GM12865 (cell line): ENCODE results near the gene RTL1.

Experiments used
- DNase-seq: peaks from one replicate; pipeline ENCODE4 v3.0.0; 2010; ENCODE audit warnings: low read depth
- H3K4me3 ChIP-seq: 2 replicates; pipeline ENCODE4 v1.5.1; 2011; ENCODE audit warnings: mild to moderate bottlenecking, low read depth, low read length, control low read depth
- CTCF ChIP-seq: IDR thresholded peaks from 2 replicates; pipeline ENCODE4 v1.5.1; 2011; ENCODE audit warnings: low read length, control low read depth, low read depth, inconsistent platforms; ENCODE audit not compliant: insufficient read depth; ENCODE audit errors: missing control alignments

RTL1 gene

DNA sequence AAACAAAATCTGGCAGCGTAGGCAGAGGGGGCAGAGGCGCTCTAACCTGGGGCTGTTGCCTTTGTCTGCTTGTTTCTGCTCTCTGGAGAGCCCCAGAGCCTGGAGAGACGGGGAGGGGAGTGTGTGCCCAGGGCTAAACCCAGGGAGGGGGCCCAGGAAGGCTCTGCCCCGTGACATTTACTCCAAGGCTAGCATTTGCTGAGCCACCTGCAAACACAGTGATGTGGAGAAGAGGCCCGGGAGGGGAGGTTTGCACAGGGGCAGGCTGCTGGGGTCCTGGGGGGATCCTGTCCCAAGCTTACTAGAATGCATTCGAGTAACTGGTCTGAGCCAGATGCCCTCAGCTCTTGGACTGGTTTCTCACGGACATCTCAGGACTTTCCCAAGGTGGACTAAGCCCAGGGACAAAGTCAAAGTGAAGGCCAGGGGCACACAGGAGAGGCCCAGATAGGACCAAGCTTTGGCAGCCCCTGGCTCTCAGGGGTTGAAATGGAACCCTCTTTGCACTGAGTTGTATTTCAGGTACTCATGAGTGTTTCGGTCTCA is 65.6 kb downstream of the RTL1 start:
- TF ChIP-seq CTCF: no peak
- no peak for DNase-seq
- H3K4me3 ChIP-seq: no peak overlapping the region

- no peak for TF ChIP-seq CTCF
Measured at GRCh38 chr14:100836941-100837804, 66.3 kb downstream of the RTL1 start.

GRCh38 chr14:100836311-100836805 is 67.2 kb downstream of the RTL1 start:
- no peak for TF ChIP-seq CTCF
- no peak overlapping the region for H3K4me3 ChIP-seq
- no peak for DNase-seq

More at GRCh38 chr14:100836941-100837804, 66.3 kb downstream of the RTL1 start:
- DNase-seq: no peak
- no peak overlapping the region for H3K4me3 ChIP-seq

DNA sequence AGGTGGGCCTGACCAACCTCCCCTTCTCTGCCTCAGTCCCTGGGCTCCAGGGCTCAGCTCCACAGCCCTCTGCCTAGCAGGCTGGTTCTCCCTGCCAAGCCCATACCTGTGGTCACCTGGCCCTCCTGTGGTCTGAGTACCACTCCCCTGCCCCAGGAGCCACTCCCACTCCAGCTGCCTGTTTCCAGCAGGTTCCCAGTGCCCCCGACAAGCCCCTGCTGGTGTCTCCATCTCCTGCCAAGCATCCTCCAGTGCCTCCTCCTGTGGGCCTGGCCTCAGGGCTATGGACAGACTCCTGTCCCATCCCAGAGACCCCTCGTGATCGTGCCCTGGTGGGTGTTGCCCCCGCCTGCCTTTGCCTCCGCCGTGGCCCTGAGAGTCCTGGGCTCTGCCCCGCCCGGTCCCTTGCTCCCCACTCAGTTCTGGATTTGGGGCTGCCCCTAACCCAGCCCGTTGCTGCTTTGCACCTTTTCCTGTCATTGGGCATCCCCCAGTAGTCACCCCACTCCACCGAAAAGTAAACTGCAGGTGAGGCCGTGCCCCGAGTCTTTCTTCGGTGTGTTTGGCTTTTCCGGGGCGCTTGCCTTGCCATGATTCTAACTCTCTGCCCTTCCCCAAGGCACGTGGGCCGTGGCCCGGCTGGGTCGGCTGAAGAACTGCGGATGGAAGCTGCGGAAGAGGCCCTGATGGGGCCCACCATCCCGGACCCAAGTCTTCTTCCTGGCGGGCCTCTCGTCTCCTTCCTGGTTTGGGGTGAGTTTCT is 67.8 kb downstream of the RTL1 start:
- no peak overlapping the region for H3K4me3 ChIP-seq
- no peak for TF ChIP-seq CTCF
- no peak for DNase-seq

DNA sequence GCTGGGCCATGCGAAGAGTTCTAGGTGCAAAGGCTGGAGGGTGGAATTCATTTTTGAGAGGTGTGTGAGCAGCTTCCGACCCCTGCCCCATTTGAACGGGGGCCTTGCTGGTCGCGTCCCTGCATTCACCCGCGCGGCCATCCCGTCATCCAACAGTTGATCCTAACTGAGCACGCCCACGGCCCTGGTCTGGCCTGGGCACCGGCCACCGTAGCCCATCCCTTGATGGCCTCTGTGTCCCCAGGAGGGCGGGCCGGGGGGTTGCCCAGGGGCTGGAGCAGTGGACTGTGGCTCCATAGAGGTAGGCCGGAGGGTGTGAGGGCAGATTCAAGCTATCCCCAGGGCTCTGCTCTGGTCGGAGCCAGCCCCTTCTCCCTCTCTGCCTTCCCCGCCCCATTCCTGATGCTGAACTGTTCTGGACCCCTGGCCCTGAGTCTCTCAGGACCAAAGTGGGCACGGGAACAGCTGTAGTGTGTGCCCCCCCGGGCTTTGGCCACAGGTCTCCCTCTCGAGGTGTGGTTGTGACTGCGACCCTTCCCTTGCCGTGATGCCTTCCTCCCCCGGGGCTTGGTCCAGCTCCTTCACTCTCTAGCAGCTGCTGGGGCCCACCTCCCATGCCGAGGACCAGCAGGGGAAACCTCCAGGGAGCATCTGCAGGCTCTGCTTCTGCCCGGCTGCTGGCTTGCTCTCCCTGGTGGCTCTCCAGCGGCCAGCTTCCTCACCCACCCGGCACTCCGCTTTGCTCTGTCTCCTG is 68.6 kb downstream of the RTL1 start:
- H3K4me3 ChIP-seq: no peak overlapping the region
- no peak for DNase-seq
- no peak for TF ChIP-seq CTCF

DNA sequence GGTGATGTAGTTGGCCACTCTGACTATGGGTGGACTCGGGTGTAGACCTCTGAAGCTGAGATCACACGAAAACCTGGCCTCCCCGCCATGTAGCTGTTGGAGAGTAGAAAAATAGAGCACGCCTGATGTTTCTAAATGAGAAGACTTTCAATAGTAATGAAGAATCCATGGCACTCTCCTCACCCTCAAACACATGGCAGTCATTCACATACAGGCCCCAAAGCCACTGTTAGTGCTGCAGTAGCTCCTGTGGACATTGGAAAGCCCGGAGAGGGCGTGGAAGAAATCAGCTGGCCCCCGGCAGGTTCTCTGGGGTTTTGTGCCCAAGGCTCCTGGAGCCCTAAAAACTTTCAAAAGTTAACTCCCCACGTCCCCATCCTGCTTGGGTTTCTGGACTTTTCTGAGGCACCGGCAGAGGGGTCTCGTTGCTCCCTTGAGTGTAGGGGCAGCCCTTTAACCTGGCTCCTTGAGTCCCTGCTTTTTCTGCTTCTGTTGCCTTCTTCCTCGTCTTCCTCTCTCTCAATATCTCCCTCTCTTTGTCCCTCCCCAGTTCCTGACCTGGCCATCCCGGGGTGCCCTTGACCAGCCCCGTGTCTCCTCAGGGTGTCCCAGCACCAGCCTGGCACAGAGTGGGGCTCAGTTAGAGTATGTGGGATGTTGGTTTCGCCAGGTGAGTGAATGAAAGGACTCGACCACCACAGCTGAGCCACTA is 69.3 kb downstream of the RTL1 start:
- H3K4me3 ChIP-seq: no peak overlapping the region
- no peak for DNase-seq
- TF ChIP-seq CTCF: no peak
